Activated CD8-positive, alpha-beta T cell treated with anti-CD3 and anti-CD28 coated beads for 36 hours (primary cell): ENCODE measurements around the gene C14orf93. TPM values are rescaled to one million over a fixed set of nuclear protein-coding genes. Genes with fewer than 3 reads are reported as not detected.
"Not testable (repeated sequence)": the region's sequence is repeated elsewhere in the genome, so short reads cannot be mapped to it uniquely, and the experiment has no call there.

Experiments used
- ATAC-seq: fragments of 200-7000 bp; cut with Tn5 transposase; one replicate; pipeline ENCODE4 v1.10.0; 2021; ENCODE audit warnings: mild to moderate bottlenecking, moderate library complexity
- CTCF ChIA-PET: fragments of 350-600 bp; sonication (Branson Sonifier 250); formaldehyde crosslinking; loops from one replicate; lab custom pipeline; 2021; ENCODE audit warnings: antibody characterized with exemption; lab: Charles Lee
- POLR2A ChIA-PET: fragments of 350-600 bp; sonication (Branson Sonifier 250); formaldehyde crosslinking; loops from one replicate; lab custom pipeline; 2021; ENCODE audit warnings: antibody characterized with exemption; lab: Charles Lee
- DNase-seq: peaks from one replicate; pipeline ENCODE4 v3.0.0-alpha.2; 2020
- H3K27ac Mint-ChIP-seq: one replicate; pipeline ENCODE4 v1.8.0; 2021; ENCODE audit warnings: mild to moderate bottlenecking, mixed read lengths
- H3K27me3 Mint-ChIP-seq: one replicate; pipeline ENCODE4 v1.8.0; 2021; ENCODE audit warnings: mixed read lengths
- H3K36me3 Mint-ChIP-seq: one replicate; pipeline ENCODE4 v1.8.0; 2021; ENCODE audit warnings: low read depth, mixed read lengths
- H3K4me1 Mint-ChIP-seq: one replicate; pipeline ENCODE4 v1.8.0; 2021; ENCODE audit warnings: low read depth, mixed read lengths
- H3K4me3 Mint-ChIP-seq: one replicate; pipeline ENCODE4 v1.8.0; 2021; ENCODE audit warnings: mild to moderate bottlenecking, moderate library complexity, mixed read lengths
- H3K9me3 Mint-ChIP-seq: one replicate; pipeline ENCODE4 v1.8.0; 2021; ENCODE audit warnings: mixed read lengths
- intact Hi-C: fragments of 100-400 bp; cut with micrococcal nuclease; formaldehyde crosslinking; loops from one replicate; pipeline ENCODE4 v1.10.0; 2022
- total RNA-seq, 2 experiments: library from RNA; stranded (reverse); gene quantifications; one replicate each; pipeline ENCODE4 v1.2.3, GENCODE V29; 2021
- TF ChIP-seq, protein P1 (sequence below): fragments of 200-600 bp; IDR thresholded peaks from one replicate; pipeline ENCODE4 v1.8.0; 2022; ENCODE audit warnings: antibody characterized with exemption, mild to moderate bottlenecking

Gene C14orf93
- total RNA-seq, 2 experiments from 2014 or later = 13.2 to 13.5 TPM

DNA sequence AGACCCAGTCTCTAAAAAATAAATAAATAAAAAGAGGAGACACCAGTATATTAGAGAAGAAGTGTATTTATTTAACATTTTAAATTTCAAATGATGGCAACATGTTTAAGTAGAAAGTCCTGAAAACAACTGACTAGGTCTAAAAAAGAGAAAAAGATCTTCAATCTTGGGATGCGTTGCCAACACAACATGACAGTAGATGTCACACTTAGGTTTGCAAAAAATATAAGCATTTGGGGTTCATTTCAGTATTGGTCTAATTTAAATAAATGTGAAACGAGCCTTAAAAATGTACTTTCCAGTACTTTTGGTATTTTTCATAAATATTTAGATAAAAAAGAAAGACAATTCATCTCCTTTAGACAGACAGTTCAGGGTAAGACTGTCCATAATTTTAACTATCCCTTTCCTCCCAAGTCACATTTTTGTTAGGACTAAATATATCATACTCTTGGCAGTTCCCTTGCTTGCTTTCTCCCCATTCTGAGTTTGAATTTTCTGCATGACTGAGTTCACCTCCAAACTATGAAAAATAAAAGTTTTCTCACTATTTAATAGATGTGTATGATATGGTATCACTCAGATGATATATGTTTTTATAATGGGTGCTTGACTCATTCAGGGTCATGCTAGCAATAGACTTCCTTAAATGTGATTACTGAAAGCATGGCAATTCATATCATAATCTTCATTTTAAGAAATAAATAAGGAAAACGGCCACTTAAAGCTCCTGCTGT lies 4.3 kb downstream of the C14orf93 start:
- Mint-ChIP-seq H3K36me3 (no peaks in the 10 kb centered on the region), H3K4me1 (peaks cover 36% of the 10 kb centered on the region), H3K27ac (peak overlapping the region; percentile 97), H3K9me3 (no peaks in the 10 kb centered on the region), H3K27me3 (no peaks in the 10 kb centered on the region), H3K4me3 (peak overlapping the region; percentile 91)
- CTCF ChIA-PET = interaction anchor here (0.8 to 4.1 kb wide), 24 partner anchors 10 to 114 kb away, joined by 3 to 65 read pairs (median 9); partner anchors contain the start of genes ACIN1, AJUBA, C14orf119 and CDH24
- no peak for ATAC-seq
- intact Hi-C loops = loop anchor here (5.0 kb wide), 1 partner anchor 52 kb away; the partner anchor contains the start of gene CDH24
- POLR2A ChIA-PET = interaction anchor here (0.6 to 2.8 kb wide), 22 partner anchors 9 to 442 kb away, joined by 3 to 32 read pairs (median 6); partner anchors contain the start of genes CDH24, HAUS4, PABPN1 and PRMT5
- DNase-seq = no peak
- TF ChIP-seq, protein P1, sequence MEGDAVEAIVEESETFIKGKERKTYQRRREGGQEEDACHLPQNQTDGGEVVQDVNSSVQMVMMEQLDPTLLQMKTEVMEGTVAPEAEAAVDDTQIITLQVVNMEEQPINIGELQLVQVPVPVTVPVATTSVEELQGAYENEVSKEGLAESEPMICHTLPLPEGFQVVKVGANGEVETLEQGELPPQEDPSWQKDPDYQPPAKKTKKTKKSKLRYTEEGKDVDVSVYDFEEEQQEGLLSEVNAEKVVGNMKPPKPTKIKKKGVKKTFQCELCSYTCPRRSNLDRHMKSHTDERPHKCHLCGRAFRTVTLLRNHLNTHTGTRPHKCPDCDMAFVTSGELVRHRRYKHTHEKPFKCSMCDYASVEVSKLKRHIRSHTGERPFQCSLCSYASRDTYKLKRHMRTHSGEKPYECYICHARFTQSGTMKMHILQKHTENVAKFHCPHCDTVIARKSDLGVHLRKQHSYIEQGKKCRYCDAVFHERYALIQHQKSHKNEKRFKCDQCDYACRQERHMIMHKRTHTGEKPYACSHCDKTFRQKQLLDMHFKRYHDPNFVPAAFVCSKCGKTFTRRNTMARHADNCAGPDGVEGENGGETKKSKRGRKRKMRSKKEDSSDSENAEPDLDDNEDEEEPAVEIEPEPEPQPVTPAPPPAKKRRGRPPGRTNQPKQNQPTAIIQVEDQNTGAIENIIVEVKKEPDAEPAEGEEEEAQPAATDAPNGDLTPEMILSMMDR = no peak

DNA sequence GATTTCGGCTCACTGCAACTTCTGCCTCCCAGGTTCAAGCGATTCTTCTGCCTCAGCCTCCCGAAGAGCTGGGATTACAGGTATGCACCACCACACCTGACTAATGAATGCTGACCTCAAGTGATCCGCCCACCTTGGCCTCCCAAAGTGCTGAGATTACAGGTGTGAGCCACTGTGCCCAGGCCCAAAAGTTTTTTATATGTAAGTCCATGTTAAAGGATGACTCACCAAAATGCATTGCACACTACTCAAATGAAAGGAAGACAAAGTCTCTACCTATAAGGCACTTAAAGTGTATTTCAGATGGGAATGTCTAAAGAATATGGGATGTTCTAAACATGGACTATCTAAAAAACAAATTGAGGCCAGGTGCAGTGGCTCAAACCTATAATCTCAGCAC lies 5.7 kb downstream of the C14orf93 start:
- H3K36me3 Mint-ChIP-seq, H3K4me3 Mint-ChIP-seq, ATAC-seq, POLR2A ChIA-PET, H3K9me3 Mint-ChIP-seq, H3K27ac Mint-ChIP-seq, DNase-seq, H3K27me3 Mint-ChIP-seq, intact Hi-C loops: not testable (repeated sequence)
- H3K4me1 Mint-ChIP-seq = peaks cover 32% of the 10 kb centered on the region
- CTCF ChIA-PET = interaction anchor here (1.1 to 1.5 kb wide), 3 partner anchors 9 to 54 kb away, joined by 3 to 6 read pairs (median 6); no protein-coding TSS in a partner anchor

DNA sequence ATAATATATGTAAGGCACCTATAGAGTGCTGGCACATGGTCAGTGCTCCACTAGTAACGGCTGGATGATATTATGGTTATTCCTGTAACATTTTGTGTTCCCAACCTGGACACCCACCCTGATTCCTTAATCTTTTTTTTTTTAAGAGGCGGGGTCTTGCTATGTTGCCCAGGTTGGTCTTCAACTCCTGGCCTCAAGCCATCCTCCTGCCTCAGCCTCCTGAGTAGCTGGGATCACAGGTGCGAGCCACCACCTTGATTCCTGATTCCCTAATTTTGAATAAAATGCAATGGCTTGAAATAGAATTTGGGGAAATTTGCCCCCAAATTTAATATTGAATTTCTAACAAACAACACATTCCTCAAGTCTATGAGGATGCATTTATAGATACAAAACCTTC lies 7.4 kb downstream of the C14orf93 start:
- Mint-ChIP-seq H3K4me1 (peaks cover 19% of the 10 kb centered on the region), H3K27ac (no peak overlapping the region), H3K27me3 (no peaks in the 10 kb centered on the region), H3K36me3 (no peaks in the 10 kb centered on the region), H3K9me3 (no peaks in the 10 kb centered on the region), H3K4me3 (no peak overlapping the region)
- intact Hi-C loops = no loop called here
- CTCF ChIA-PET = interaction anchor here (0.7 to 3.5 kb wide), 2 partner anchors 16 to 66 kb away, joined by 3 to 16 read pairs; no protein-coding TSS in a partner anchor
- TF ChIP-seq, protein P1 = no peak
- POLR2A ChIA-PET = no interaction called here
- no peak for DNase-seq
- ATAC-seq = no peak

DNA sequence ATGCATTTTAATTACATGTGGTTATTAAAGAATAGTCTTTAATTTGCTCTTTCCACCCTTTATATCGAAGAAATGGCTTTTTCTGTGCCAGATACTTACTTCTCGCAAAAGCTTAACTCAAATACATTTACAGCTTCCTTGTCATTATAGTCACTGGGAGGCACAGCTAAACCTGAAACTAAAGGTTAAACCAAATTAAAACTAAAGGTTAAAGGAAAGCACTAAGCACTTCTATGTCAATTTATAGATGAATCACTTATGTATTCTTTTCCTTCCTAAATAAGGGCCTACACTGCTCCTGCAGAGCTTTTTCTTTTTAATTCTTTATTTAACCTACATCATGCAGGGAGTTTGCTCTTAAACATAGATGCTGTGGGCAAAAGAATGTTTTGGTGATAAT lies 9.1 kb downstream of the C14orf93 start:
- H3K9me3 Mint-ChIP-seq = no peaks in the 10 kb centered on the region
- peaks cover 10% of the 10 kb centered on the region for H3K4me1 Mint-ChIP-seq
- H3K27me3 Mint-ChIP-seq = no peaks in the 10 kb centered on the region
- TF ChIP-seq, protein P1 = no peak
- intact Hi-C loops = no loop called here
- ATAC-seq (peak; percentile 47), DNase-seq (no peak)
- H3K27ac Mint-ChIP-seq = no peak overlapping the region
- no peak overlapping the region for H3K4me3 Mint-ChIP-seq
- no peaks in the 10 kb centered on the region for H3K36me3 Mint-ChIP-seq
- ChIA-PET POLR2A (interaction anchor here (1.3 kb wide), 1 partner anchor 25 kb away, joined by 3 read pairs; no protein-coding TSS in a partner anchor), CTCF (interaction anchor here (0.8 to 3.5 kb wide), 11 partner anchors 8 to 83 kb away, joined by 3 to 17 read pairs (median 4); partner anchors contain the start of gene CDH24)

DNA sequence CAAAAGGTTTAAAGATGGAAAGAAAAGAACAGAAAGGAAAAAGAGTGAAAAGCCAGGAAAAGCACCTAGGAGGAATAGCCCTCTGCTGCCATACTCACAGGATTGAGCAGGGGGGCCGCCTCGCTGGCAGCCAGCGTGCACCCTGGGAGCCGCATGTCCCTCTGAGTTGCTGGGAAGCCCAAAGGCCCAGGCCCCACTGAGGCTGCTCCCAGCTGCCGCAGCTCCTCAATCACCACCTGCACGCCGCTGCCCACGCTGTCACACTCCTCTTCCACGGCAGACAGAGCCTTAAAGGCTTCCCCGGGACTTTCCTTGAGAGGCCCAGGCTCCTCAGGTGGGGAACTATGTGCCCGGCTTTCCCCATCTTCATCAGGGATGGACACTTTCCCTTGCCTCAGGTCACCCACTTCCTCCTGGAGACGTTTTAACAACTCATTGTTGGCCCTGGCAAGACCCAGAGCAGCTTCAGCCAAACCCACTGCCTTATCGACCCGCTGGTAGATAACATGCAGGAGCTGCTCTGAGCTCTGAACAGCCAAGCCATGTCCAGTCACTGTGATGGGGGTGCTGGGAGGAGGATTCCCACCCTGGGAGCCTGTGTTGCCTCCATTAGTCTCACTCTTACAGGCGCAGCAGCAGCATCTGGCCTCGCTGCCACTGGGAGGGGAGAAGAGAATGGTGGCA lies 11.5 kb downstream of the C14orf93 start:
- no peaks in the 10 kb centered on the region for H3K36me3 Mint-ChIP-seq
- ATAC-seq (no peak), DNase-seq (no peak)
- CTCF ChIA-PET = interaction anchor here (0.9 to 2.9 kb wide), 4 partner anchors 9 to 69 kb away, joined by 3 to 12 read pairs (median 8); partner anchors contain the start of gene CDH24
- peaks cover 7% of the 10 kb centered on the region for H3K4me1 Mint-ChIP-seq
- intact Hi-C loops = no loop called here
- H3K4me3 Mint-ChIP-seq = no peak overlapping the region
- H3K9me3 Mint-ChIP-seq = no peaks in the 10 kb centered on the region
- no peak overlapping the region for H3K27ac Mint-ChIP-seq
- H3K27me3 Mint-ChIP-seq = no peaks in the 10 kb centered on the region
- POLR2A ChIA-PET = interaction anchor here (5.1 kb wide), 1 partner anchor 8 kb away, joined by 32 read pairs; no protein-coding TSS in a partner anchor
- TF ChIP-seq, protein P1 = no peak
